SJSA1 (cell line): ENCODE results near the gene ABCB4. TPM values are rescaled to one million over a fixed set of nuclear protein-coding genes. Genes with fewer than 3 reads are reported as not detected.
"Not testable (repeated sequence)": the region's sequence is repeated elsewhere in the genome, so short reads cannot be mapped to it uniquely, and the experiment has no call there.

Experiments
- DNase-seq, 2 experiments: peaks; one replicate each; pipeline ENCODE4 v3.0.0-alpha.2; 2015 to 2020; ENCODE audit warnings: low spot score in 2 of 2, low read depth in 1 of 2
- H3K27ac ChIP-seq: fragments of 250-450 bp; sonication (Bioruptor Pico); 2 replicates; pipeline ENCODE4 v1.5.1; 2020; ENCODE audit warnings: mild to moderate bottlenecking, moderate library complexity
- H3K27me3 ChIP-seq: fragments of 250-450 bp; sonication (Bioruptor Pico); replicated peaks from 2 replicates; pipeline ENCODE4 v1.5.1; 2020; ENCODE audit warnings: mild to moderate bottlenecking, moderate library complexity
- H3K36me3 ChIP-seq: fragments of 250-450 bp; sonication (Bioruptor Pico); 2 replicates; pipeline ENCODE4 v1.5.1; 2020; ENCODE audit warnings: mild to moderate bottlenecking
- H3K4me1 ChIP-seq: fragments of 250-450 bp; sonication (Bioruptor Pico); replicated peaks from 2 replicates; pipeline ENCODE4 v1.6.1; 2021; ENCODE audit warnings: mild to moderate bottlenecking
- H3K4me3 ChIP-seq: fragments of 250-450 bp; sonication (Bioruptor Pico); 2 replicates; pipeline ENCODE4 v1.5.1; 2020; ENCODE audit warnings: mild to moderate bottlenecking
- H3K9me3 ChIP-seq: fragments of 250-450 bp; sonication (Bioruptor Pico); replicated peaks from 2 replicates; pipeline ENCODE4 v1.5.1; 2020; ENCODE audit warnings: mild to moderate bottlenecking
- total RNA-seq: library from RNA; depleted of rRNA; stranded (reverse); fragments of >200 nt; shearing (Covaris generic); gene quantifications from 2 replicates; pipeline ENCODE4 v1.2.3, GENCODE V29; 2014

ABCB4 gene
- total RNA-seq, 1 experiment from 2014 or later: 16.1 TPM

DNA sequence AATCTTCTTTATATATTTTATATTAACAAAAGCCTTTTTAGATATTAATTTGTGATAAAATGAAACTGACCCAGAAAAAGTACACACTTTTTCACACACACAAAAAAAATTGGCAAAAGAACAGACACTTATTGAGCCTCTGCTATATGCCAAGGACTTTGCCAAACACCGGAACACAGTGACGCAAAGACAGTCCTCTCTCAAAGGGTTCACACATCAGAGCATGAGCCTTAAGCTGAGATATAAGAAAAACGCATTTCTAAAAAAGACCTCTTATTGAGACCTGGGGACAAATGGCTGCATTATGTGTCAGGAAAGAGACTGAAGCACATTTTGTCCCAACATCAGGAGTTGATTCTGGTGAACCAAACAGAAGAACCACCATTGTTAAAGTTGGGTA, 24.0 kb upstream of the ABCB4 start:
- no peaks in the 10 kb centered on the region for H3K36me3 ChIP-seq
- no peak for DNase-seq
- no peak overlapping the region for H3K27ac ChIP-seq
- no peak overlapping the region for H3K4me3 ChIP-seq
- H3K9me3 ChIP-seq: no peaks in the 10 kb centered on the region
- no peaks in the 10 kb centered on the region for H3K4me1 ChIP-seq
- H3K27me3 ChIP-seq: no peaks in the 10 kb centered on the region

DNA sequence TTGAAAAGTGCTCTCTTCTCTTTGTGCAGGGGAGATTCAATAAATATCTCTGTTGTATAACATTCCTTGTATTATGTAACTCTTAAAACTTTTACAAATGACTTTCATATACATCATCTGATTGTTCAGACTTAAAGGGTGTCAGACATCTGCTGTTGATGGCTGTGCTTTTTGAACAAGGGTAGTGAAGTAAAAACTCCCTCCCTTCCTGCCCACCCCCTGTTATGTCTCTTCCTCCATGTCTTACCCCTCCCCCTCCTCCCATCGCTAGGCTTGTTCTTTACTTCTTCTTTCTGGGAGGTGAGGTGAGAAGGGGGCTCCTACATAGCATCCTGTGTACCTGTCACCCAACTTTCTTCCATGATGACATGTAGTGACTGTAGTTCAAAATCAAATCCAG, 23.4 kb upstream of the ABCB4 start:
- H3K27ac ChIP-seq: no peak overlapping the region

DNA sequence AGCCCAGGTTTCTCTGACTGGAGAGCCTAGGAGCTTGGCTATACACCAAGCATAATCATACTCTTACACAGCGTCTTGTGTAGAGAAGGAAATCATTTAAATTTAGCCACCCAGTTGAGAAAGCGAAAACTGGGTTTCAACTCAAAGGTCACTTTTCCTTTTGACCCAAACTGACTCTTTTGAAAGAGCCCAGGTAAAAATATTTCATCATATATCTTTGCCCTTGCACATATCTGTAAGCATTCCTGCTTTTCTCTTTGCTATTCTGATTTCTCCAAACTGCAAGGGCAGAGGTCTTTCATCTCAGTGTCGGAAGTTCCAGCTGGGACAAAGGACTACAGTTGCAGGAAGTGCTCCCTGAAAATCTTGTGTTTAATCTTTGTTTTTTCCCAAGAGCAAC, 22.0 kb upstream of the ABCB4 start:
- H3K4me3 ChIP-seq: no peak overlapping the region
- DNase-seq: no peak
- no peaks in the 10 kb centered on the region for H3K27me3 ChIP-seq
- no peak overlapping the region for H3K27ac ChIP-seq
- no peaks in the 10 kb centered on the region for H3K4me1 ChIP-seq
- no peaks in the 10 kb centered on the region for H3K9me3 ChIP-seq
- no peaks in the 10 kb centered on the region for H3K36me3 ChIP-seq

More for the DNA sequence above, 23.4 kb upstream of the ABCB4 start:
- DNase-seq: no peak
- Histone ChIP-seq H3K4me1 (no peaks in the 10 kb centered on the region), H3K9me3 (no peaks in the 10 kb centered on the region), H3K36me3 (no peaks in the 10 kb centered on the region), H3K27me3 (no peaks in the 10 kb centered on the region), H3K4me3 (no peak overlapping the region)

DNA sequence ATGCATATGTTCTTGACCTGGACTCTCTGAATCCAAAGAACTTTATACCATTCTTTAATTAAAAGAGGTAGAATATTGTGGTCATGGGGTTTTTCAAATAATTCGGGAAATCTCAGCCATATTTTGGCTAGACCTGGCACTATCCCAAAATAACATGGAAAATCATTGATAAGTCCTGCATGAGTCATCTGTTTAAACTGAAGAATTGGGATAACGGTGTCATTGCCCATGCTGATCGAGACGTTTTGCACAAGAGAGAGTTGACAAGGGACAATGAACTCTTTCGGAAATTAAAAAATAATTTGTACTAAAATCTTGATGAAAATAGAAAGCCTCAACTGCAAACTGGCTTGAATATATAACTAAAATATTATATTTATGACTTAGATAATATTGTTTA, 19.9 kb upstream of the ABCB4 start:
- H3K27me3 ChIP-seq: no peaks in the 10 kb centered on the region
- H3K36me3 ChIP-seq: no peaks in the 10 kb centered on the region
- DNase-seq: no peak
- no peaks in the 10 kb centered on the region for H3K9me3 ChIP-seq
- H3K4me1 ChIP-seq: peaks cover 5% of the 10 kb centered on the region
- no peak overlapping the region for H3K27ac ChIP-seq
- H3K4me3 ChIP-seq: no peak overlapping the region

DNA sequence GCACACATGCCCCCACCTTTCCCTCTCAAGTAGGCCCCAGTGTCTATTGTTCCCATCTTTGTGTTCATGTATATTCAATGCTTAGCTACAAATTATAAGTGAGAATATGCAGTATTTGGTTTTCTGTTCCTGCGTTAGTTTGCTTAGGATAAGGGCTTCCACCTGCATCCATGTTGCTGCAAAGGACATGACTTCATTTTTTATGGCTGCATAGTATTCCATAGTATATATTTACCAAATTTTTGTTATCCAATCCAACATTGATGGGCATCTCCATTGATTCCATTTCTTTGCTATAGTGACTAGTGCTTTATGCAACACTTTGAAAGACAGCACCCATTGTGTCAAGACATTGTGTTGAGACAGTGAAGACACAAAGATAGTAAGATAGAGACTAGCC, 19.0 kb upstream of the ABCB4 start:
- Histone ChIP-seq H3K27ac (no peak overlapping the region), H3K36me3 (no peaks in the 10 kb centered on the region), H3K4me3 (no peak overlapping the region), H3K9me3 (no peaks in the 10 kb centered on the region), H3K4me1 (peaks cover 5% of the 10 kb centered on the region), H3K27me3 (no peaks in the 10 kb centered on the region)
- no peak for DNase-seq

DNA sequence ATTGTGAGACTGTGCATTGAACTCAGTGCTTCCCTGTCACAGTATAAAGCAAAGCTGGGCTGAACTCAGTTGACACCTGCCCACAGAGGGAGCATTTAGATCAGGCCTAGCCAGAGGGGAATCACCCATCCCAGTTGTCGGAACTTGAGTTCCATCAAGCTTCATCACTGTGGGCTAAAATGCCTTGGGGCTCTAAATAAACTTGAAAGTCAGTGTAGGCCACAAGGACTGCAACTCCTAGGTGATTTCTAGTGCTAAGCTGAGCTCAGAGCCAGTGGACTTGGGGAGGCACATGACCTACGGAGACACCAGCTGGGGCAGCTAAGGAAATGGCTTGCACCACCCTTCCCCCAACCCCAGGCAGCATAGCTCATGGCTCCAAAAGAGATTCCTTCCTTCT, 7.7 kb upstream of the ABCB4 start:
- Histone ChIP-seq H3K4me1 (peaks cover 27% of the 10 kb centered on the region), H3K4me3 (no peak overlapping the region), H3K9me3 (no peaks in the 10 kb centered on the region), H3K36me3 (no peaks in the 10 kb centered on the region), H3K27ac (no peak overlapping the region), H3K27me3 (no peaks in the 10 kb centered on the region)
- DNase-seq: no peak

DNA sequence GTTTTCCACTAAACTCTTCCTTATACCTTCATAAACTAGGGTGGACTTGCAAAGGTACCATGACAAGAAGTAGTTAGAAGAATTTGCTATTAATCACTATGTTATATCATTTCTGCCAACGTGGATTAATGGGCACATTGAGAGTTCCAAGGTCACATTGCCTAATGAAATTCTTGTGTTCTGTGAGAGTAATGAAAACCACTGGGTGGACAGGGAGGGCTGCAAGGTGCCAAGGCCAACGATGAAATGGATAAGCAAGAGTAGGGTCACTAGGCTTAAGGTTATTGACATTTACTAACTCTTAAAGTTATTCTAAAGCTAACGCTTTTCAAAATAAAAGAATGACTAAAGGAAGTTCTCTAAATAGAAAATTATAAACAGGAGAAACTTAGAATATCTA, 6.6 kb upstream of the ABCB4 start:
- no peaks in the 10 kb centered on the region for H3K36me3 ChIP-seq
- DNase-seq: no peak
- no peaks in the 10 kb centered on the region for H3K27me3 ChIP-seq
- H3K4me3 ChIP-seq: no peak overlapping the region
- H3K27ac ChIP-seq: no peak overlapping the region
- no peaks in the 10 kb centered on the region for H3K9me3 ChIP-seq
- peaks cover 27% of the 10 kb centered on the region for H3K4me1 ChIP-seq

DNA sequence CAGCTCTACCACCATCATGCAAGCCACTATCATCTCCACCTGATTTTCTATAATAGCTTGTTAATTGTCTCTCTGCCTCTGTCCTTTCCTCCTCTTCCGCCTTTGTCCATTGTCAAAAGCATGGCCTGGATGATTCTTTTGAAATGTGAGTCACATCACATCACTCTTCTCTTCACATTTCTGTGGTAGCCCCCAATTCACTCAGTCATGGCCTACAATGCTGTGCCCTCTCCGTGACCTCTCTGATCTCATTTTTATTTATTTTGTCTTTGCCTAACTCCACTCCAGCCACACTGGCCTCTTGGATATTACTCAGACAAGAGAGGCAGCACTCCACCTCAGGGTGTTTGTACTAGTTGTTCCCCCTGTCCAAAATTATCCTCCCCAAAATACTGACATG, 4.9 kb upstream of the ABCB4 start:
- Histone ChIP-seq H3K4me3 (no peak overlapping the region), H3K36me3 (no peaks in the 10 kb centered on the region), H3K4me1 (peaks cover 33% of the 10 kb centered on the region), H3K9me3 (no peaks in the 10 kb centered on the region), H3K27me3 (no peaks in the 10 kb centered on the region), H3K27ac (peak overlapping the region; percentile 87)
- DNase-seq: peak; percentile 72 to 86

DNA sequence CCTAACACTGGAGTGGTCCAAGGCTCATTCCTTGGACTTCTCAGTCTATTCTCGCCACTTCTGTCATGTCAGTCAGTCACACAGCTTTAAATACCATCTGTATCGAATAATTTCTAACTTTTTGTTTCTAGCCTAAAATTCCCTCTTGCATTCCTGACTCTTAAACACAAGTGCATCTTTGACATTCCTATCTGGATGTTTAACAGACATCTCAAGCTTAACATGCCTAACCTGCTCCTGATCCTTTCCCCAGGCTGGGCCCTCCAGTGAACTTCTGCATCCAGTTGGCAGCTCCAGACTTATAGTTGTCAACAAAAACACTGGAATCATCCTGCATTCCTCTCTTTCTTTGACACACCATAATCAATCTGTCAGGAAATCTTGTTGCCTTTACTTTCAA, 4.5 kb upstream of the ABCB4 start:
- peak; percentile 49 to 67 for DNase-seq
- Histone ChIP-seq H3K27me3 (no peaks in the 10 kb centered on the region), H3K9me3 (no peaks in the 10 kb centered on the region), H3K27ac (peak overlapping the region; percentile 87), H3K36me3 (no peaks in the 10 kb centered on the region), H3K4me3 (no peak overlapping the region), H3K4me1 (peaks cover 37% of the 10 kb centered on the region)

DNA sequence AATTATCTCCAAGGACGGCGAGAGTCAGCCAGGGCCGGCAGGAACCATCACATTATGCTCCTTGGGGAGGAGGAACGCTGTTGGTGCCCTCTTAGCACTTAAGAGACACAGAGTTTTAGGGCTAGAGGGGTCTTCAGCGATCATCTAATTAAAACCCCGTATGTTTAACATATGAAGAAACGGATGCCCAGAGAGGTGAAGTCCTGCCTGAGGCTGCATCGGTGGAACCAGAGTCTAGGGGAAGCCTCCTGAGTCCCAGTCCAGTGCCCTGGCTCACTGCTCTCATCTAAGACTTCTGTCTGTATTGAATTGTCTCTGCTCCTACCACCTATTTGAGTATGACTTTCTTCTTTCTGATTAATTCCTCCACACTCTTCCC, 688 bp upstream of the ABCB4 start:
- Histone ChIP-seq H3K4me3 (peak overlapping the region; percentile 62), H3K27me3 (no peaks in the 10 kb centered on the region), H3K36me3 (peaks cover 8% of the 10 kb centered on the region; the same call in 1 of the 2 replicates), H3K4me1 (peaks cover 52% of the 10 kb centered on the region), H3K27ac (no peak overlapping the region; the same call in 1 of the 2 replicates), H3K9me3 (no peaks in the 10 kb centered on the region)
- no peak for DNase-seq

DNA sequence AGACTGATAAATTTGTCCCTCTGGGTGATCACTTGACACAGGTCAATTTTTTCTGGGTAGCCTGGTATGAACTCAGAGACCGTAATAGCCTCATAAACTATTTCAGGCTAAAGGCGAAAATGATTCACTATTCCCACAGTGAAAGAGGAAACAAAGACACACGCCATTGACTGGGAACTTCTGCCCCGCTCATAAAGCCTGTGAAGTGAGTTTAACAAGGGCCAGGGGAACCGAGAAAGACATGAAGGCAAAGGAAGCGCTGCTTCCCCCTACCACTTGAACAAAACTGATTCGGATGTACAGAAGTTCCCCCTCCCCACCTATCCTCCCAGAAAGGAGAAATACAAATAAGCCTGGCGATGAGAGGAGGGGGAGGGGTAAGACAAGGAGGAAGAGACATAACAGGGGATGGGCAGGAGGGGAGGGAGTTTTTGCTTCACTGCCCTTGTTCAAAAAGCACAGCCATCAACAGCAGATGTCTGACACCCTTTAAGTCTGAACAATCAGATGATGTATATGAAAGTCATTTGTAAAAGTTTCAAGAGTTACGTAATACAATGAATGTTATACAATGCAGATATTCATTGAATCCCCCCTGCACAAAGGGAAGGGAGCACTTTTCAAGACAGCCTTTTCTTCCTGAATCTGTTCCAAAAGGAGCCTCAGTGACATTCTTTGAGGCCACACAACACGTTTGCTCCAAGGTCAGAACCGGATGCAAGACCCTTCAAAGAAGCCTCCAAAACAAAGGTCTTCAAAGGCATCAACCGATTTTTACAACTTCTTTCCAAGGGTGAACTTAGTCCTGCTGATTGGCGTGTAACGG, 734 bp downstream of the ABCB4 start:
- peaks cover 8% of the 10 kb centered on the region; the same call in 1 of the 2 replicates for H3K36me3 ChIP-seq
- peak; percentile 58 to 88 for DNase-seq
- peak overlapping the region; percentile 98 for H3K27ac ChIP-seq
- H3K9me3 ChIP-seq: no peaks in the 10 kb centered on the region
- no peaks in the 10 kb centered on the region for H3K27me3 ChIP-seq
- H3K4me1 ChIP-seq: peaks cover 38% of the 10 kb centered on the region
- H3K4me3 ChIP-seq: peak overlapping the region; percentile 62

DNA sequence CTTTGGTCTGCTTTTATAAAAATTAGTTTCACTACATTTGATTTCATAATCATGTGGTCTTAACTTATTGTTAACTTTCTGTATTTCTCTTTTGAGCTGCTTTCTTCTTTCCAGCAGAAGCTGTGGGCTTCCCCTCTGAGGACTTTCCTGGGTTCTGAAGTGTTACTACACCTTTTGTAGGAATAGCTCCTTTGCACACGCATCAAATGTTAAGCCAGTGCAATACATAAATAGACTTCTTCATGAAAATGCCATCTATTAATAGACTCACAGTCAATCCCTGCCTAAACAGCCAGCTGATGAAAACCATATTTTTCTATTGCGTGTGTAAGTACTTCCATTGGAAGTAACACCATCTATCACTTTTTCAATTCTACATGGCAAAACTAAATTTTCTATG, 1.5 kb downstream of the ABCB4 start:
- no peak for DNase-seq
- peaks cover 8% of the 10 kb centered on the region; the same call in 1 of the 2 replicates for H3K36me3 ChIP-seq
- no peaks in the 10 kb centered on the region for H3K27me3 ChIP-seq
- no peaks in the 10 kb centered on the region for H3K9me3 ChIP-seq
- peak overlapping the region; percentile 98 for H3K27ac ChIP-seq
- peak overlapping the region; percentile 62 for H3K4me3 ChIP-seq
- H3K4me1 ChIP-seq: peaks cover 31% of the 10 kb centered on the region

DNA sequence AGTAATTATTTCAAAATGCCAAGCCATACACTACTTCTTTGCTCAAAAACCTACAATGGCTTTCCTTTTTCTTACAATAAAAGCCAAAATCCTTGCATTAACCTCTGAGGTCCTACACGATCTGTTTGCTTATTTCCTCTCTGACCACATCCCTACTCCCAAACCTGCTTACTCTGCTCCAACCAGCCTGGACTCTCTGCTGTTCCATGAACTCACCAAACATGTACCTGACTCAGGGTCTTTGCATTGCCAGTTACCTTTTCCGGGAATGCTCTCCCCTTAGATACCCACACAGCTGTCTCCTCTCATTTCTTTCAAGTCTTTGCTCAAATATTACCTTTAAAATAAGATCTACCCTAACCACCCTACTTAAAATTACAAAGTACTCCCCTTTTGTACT, 2.3 kb downstream of the ABCB4 start:
- Histone ChIP-seq H3K27ac (no peak overlapping the region), H3K4me3 (no peak overlapping the region), H3K36me3 (peaks cover 8% of the 10 kb centered on the region; the same call in 1 of the 2 replicates), H3K27me3 (no peaks in the 10 kb centered on the region), H3K9me3 (no peaks in the 10 kb centered on the region), H3K4me1 (peaks cover 26% of the 10 kb centered on the region)
- DNase-seq: no peak

DNA sequence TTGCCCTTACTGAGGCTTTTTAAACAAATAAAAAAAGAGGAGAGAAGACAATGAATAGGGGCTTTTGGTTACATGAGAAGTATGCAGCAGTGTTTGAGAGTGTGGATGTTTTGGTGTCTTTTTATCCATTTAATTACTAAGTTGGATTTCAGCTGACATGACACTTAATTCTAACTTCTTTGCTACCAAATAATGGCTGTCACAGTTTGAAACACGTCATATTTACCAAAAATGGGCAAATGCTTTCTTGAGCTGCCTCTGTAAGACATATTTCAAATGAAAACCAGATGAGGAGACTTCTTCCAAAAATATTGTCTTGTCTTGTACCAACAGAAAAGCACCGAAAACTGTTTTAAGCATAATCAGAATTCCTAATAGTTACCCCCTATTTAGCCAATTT, 4.0 kb downstream of the ABCB4 start:
- Histone ChIP-seq H3K27me3 (no peaks in the 10 kb centered on the region), H3K4me3 (no peak overlapping the region), H3K27ac (no peak overlapping the region), H3K36me3 (peaks cover 8% of the 10 kb centered on the region; the same call in 1 of the 2 replicates), H3K4me1 (peaks cover 26% of the 10 kb centered on the region), H3K9me3 (no peaks in the 10 kb centered on the region)
- no peak for DNase-seq

DNA sequence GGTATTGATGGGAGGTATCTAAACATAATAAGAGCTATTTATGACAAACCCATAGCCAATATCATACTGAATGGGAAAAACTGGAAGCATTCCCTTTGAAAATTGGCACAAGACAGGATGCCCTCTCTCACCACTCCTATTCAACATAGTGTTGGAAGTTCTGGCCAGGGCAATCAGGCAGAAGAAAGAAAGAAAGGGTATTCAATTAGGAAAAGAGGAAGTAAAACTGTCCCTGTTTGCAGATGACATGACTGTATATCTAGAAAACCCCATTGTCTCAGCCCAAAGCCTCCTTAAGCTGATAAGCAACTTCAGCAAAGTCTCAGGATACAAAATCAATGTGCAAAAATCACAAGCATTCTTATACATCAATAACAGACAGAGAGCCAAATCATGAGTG, 6.3 kb downstream of the ABCB4 start:
- H3K27me3 ChIP-seq, H3K27ac ChIP-seq, H3K4me3 ChIP-seq, H3K9me3 ChIP-seq, DNase-seq, H3K36me3 ChIP-seq: not testable (repeated sequence)
- peaks cover 17% of the 10 kb centered on the region for H3K4me1 ChIP-seq
